ENCODE measurements around the gene RBBP8NL. TPM values are rescaled to one million over a fixed set of nuclear protein-coding genes. Genes with fewer than 3 reads are reported as not detected.

Gene RBBP8NL
- total and polyA plus RNA-seq, 2 experiments from 2014 or later, result 0.10 to 1.1 TPM

DNA sequence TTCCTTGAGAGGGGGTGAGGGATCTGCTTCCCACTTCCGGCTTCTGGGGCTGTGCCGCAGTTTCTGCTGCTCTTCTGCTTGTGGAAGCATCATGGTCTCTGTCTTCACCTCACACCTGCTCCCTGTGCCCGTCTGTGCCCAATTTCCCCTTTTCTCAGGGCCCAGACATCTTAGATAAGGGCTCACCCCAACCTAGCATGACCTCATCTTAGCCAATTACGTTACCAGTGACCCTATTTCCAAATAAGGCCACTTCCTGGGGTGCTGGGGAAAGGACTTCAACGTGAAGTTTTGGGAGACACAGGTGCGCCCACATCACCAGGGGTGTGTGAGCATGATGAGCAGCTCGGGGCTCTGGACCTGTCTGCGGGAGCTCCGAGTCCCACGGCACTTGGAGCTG, 20.7 kb upstream of the RBBP8NL start (continued):
- TF ChIP-seq CTCF (conservative IDR thresholded peaks at IDR 0.05; ENCODE audit: low read depth in 2 of 2), result no peak

DNA sequence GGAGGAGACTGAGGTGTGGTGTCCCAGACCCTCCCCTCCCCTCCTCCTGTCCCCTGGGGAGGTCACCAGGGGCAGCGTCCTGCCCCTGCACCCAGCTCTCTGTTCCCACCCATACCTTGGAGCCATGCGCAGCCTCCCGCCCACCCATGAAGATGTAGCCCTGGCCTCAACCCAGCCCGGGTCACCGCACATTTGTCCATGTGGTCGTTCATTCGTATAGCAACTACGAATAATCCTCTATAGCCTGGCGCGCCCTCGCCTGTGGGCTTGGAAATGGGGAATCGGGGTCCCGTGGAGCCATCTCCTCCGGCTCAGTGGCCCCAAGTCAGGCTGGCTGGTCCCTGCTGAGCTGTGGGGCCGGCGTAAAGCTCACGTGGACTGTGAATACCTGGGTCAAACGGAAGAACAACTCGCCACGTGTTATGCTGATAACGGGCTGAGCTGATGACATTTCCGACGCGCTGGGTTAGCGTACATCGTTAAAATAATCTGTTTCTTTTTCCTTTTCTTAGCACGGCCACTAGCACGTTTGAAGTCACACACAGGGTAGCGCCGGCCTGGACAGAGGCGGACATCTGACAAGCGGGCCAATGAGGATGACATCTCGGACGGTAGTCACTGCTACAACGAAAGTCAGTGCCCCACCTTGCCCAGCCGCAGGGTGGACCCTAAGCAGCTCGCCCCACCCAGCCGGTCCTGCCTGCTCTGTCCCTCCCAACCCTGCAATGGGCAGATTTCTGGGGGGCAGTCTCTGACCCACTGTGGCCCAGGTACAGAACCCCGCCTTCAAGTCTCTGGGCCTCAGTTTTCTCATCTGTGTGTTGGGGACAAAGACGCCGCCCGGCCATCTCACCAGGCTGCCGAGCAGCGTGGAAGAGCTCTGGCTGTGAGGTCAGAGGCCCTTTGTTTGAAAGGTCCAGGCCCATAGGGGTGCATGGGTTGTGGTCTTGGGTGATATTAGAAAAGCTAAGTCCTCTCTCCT, 19.8 kb upstream of the RBBP8NL start:
- peaks cover 12% of the 10 kb centered on the region for H3K27me3 Mint-ChIP-seq (ENCODE audit: insufficient read depth, low read depth, poor library complexity)
- H3K36me3 Mint-ChIP-seq (ENCODE audit: low read depth), result no peaks in the 10 kb centered on the region
- H3K36me3 ChIP-seq (ENCODE audit: insufficient read depth), result no peaks in the 10 kb centered on the region
- no peaks in the 10 kb centered on the region for H3K27me3 ChIP-seq (ENCODE audit: insufficient read depth)
- H4K20me1 ChIP-seq (replicated peaks; ENCODE audit: insufficient read depth), result no peaks in the 10 kb centered on the region
- no peak overlapping the region for H3K4me3 Mint-ChIP-seq
- 0 out of 2 replicates have a peak overlapping the region, but pooled peaks have one; percentile 72 for H2AFZ ChIP-seq
- no peaks in the 10 kb centered on the region for H3K9me3 Mint-ChIP-seq
- no peaks in the 10 kb centered on the region for H3K79me2 ChIP-seq (replicated peaks; ENCODE audit: insufficient read depth)
- no peak overlapping the region for H3K27ac ChIP-seq (ENCODE audit: low read depth)
- H3K27ac Mint-ChIP-seq, result no peak overlapping the region; the same call in 1 of the 2 replicates
- no peak overlapping the region for H3K4me2 ChIP-seq
- no peaks in the 10 kb centered on the region for H3F3A ChIP-seq (replicated peaks; ENCODE audit: low read depth)
- no peaks in the 10 kb centered on the region for H3K4me1 Mint-ChIP-seq
- DNase-seq (ENCODE audit: low spot score), result no peak
- H3K4me3 ChIP-seq, result no peak overlapping the region
- H3K9me2 ChIP-seq (ENCODE audit: insufficient read depth), result no peaks in the 10 kb centered on the region
- H3K4me1 ChIP-seq (ENCODE audit: insufficient read depth), result no peaks in the 10 kb centered on the region
- no peak for ATAC-seq
- TF ChIP-seq EZH2phosphoT487 (IDR thresholded peaks at IDR 0.05; ENCODE audit: unreplicated experiment) (no peak), NANOG (IDR thresholded peaks at IDR 0.05; ENCODE audit: borderline replicate concordance) (no peak), ETS1 (IDR thresholded peaks at IDR 0.05) (no peak), CREB1 (CRISPR knock-in tag; IDR thresholded peaks at IDR 0.05; ENCODE audit: low read depth) (no peak), EZH2 (IDR thresholded peaks at IDR 0.05; ENCODE audit: low read depth, unreplicated experiment) (no peak), ZNF331 (CRISPR knock-in tag; IDR thresholded peaks at IDR 0.05; ENCODE audit: low read depth) (no peak), POLR2AphosphoS5 (IDR thresholded peaks at IDR 0.05; ENCODE audit: low read depth) (no peak), ZNF114 (CRISPR knock-in tag; IDR thresholded peaks at IDR 0.05) (no peak), JUNB (IDR thresholded peaks at IDR 0.05; ENCODE audit: unreplicated experiment) (no peak), ZNF462 (CRISPR knock-in tag; IDR thresholded peaks at IDR 0.05) (no peak)

Measured in GM23338 (cell line).